Loucy (cell line): ENCODE data around the gene COL5A1.

Experiments
- EZH2phosphoT487 ChIP-seq: fragments of 200-600 bp; IDR thresholded peaks from 2 replicates; pipeline ENCODE4 v1.6.1; 2018; ENCODE audit warnings: antibody characterized with exemption, mild to moderate bottlenecking, moderate library complexity, borderline replicate concordance
- TF ChIP-seq, protein P1 (sequence below): fragments of 200-600 bp; sonication (generic); conservative IDR thresholded peaks from 2 replicates; pipeline ENCODE4 v1.5.1; 2014; ENCODE audit warnings: mild to moderate bottlenecking, antibody characterized with exemption, low read length

- TF ChIP-seq, protein P1, sequence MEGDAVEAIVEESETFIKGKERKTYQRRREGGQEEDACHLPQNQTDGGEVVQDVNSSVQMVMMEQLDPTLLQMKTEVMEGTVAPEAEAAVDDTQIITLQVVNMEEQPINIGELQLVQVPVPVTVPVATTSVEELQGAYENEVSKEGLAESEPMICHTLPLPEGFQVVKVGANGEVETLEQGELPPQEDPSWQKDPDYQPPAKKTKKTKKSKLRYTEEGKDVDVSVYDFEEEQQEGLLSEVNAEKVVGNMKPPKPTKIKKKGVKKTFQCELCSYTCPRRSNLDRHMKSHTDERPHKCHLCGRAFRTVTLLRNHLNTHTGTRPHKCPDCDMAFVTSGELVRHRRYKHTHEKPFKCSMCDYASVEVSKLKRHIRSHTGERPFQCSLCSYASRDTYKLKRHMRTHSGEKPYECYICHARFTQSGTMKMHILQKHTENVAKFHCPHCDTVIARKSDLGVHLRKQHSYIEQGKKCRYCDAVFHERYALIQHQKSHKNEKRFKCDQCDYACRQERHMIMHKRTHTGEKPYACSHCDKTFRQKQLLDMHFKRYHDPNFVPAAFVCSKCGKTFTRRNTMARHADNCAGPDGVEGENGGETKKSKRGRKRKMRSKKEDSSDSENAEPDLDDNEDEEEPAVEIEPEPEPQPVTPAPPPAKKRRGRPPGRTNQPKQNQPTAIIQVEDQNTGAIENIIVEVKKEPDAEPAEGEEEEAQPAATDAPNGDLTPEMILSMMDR = no peak
- no peak for TF ChIP-seq EZH2phosphoT487
Observed at GRCh38 chr9:134809292-134809691, 167.7 kb downstream of the COL5A1 start.
